ENCODE data around the gene FMC1.
"Not testable (repeated sequence)": the region's sequence is repeated elsewhere in the genome, so short reads cannot be mapped to it uniquely, and the experiment has no call there.

Gene FMC1

GRCh38 chr7:139299296-139299695 is 41.8 kb upstream of the FMC1 start:
- no peak overlapping the region for H3K4me3 ChIP-seq (ENCODE audit: low read depth, low read length)
- no peak for TF ChIP-seq CTCF (IDR thresholded peaks at IDR 0.05; ENCODE audit: insufficient read depth, low read length, missing control alignments)
- ChIA-PET POLR2A (no interaction called here), CTCF (no interaction called here)
- DNase-seq (ENCODE audit: low read depth, low spot score) = no peak

DNA sequence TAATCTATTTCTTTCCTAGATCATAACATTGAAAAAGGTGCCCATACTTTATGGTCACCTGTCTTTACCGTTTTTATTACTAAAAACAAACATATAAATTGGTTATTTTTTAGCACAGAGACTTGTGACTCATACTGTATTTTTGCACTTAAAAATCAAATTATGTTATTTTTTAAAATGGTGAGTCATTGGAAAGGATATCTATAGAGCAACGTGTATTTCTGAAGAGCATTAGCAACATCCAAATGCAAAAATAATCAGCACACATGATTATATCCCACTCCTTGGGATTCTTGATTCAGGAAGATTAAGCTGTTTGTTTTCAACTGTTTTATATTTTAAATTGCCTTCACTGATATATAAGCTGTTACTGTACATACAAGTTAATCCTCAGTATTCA is 40.7 kb upstream of the FMC1 start:
- no peak overlapping the region for H3K4me3 ChIP-seq (ENCODE audit: low read depth, low read length)
- no peak for DNase-seq (ENCODE audit: low read depth, low spot score)
- POLR2A ChIA-PET = no interaction called here
- TF ChIP-seq CTCF (IDR thresholded peaks at IDR 0.05; ENCODE audit: insufficient read depth, low read length, missing control alignments) = no peak
- CTCF ChIA-PET = no interaction called here

GRCh38 chr7:139304517-139304916 is 36.6 kb upstream of the FMC1 start:
- H3K4me3 ChIP-seq (ENCODE audit: low read depth, low read length) = no peak overlapping the region
- ChIA-PET POLR2A (no interaction called here), CTCF (interaction anchor here (0.6 to 0.7 kb wide), 2 partner anchors 16 to 206 kb away, joined by 3 read pairs; no protein-coding TSS in a partner anchor)
- TF ChIP-seq CTCF (IDR thresholded peaks at IDR 0.05; ENCODE audit: insufficient read depth, low read length, missing control alignments) = no peak
- no peak for DNase-seq (ENCODE audit: low read depth, low spot score)

DNA sequence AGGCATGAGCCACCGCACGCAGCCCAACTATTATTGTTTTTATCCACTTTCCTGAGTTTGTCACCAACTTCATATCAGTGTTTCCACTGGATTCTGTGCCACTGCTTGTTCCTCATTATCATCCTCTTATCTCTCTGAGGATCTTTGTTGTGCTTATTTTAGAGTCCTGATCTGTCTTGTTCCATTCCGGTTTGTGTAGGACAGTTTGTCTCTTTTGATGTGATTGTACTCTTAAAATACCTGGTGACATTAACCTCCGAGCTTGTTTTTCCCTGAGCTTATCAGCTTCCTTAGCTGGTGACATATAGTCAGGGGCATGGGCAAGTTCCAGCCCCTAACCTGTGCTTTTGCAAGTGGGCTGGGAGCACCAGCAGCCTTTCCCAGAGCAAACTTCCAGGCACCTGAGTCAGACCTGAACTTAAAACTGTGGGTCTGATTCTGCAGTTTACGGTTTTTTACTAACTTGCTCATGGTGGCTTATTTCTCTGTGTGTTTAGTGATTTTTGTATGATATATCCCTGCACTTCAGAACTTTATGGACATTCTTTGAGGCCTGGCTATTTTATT is 23.1 kb upstream of the FMC1 start:
- POLR2A ChIA-PET = no interaction called here

GRCh38 chr7:139321071-139321745 is 19.9 kb upstream of the FMC1 start:
- TF ChIP-seq CTCF (IDR thresholded peaks at IDR 0.05; ENCODE audit: insufficient read depth, low read length, missing control alignments) = peak; percentile 35
- no peak overlapping the region for H3K4me3 ChIP-seq (ENCODE audit: low read depth, low read length)
- no peak for DNase-seq (ENCODE audit: low read depth, low spot score)
- CTCF ChIA-PET = interaction anchor here (0.7 to 2.2 kb wide), 7 partner anchors 10 to 27 kb away, joined by 3 to 7 read pairs (median 3); no protein-coding TSS in a partner anchor
- POLR2A ChIA-PET = no interaction called here

More for the DNA sequence above, 23.1 kb upstream of the FMC1 start:
- H3K4me3 ChIP-seq (ENCODE audit: low read depth, low read length) = no peak overlapping the region
- TF ChIP-seq CTCF (IDR thresholded peaks at IDR 0.05; ENCODE audit: insufficient read depth, low read length, missing control alignments) = no peak
- DNase-seq (ENCODE audit: low read depth, low spot score) = no peak
- CTCF ChIA-PET = no interaction called here

- DNase-seq (ENCODE audit: low read depth, low spot score); H3K4me3 ChIP-seq (ENCODE audit: low read depth, low read length); POLR2A ChIA-PET: not testable (repeated sequence)
- CTCF ChIA-PET = interaction anchor here (1.2 to 2.3 kb wide), 2 partner anchors 10 to 13 kb away, joined by 4 to 5 read pairs; no protein-coding TSS in a partner anchor
These were observed 16.4 kb upstream of the FMC1 start for GRCh38 chr7:139324709-139325108.

Measured in AG04449 (cell line).